Globus pallidus (tissue), 1 donor: ENCODE results near the gene DTX1.

ENCODE experiments used
- DNase-seq: peaks from one replicate; pipeline ENCODE4 v3.0.0-alpha.2; 2015; ENCODE audit warnings: low spot score

The DTX1 gene

DNA sequence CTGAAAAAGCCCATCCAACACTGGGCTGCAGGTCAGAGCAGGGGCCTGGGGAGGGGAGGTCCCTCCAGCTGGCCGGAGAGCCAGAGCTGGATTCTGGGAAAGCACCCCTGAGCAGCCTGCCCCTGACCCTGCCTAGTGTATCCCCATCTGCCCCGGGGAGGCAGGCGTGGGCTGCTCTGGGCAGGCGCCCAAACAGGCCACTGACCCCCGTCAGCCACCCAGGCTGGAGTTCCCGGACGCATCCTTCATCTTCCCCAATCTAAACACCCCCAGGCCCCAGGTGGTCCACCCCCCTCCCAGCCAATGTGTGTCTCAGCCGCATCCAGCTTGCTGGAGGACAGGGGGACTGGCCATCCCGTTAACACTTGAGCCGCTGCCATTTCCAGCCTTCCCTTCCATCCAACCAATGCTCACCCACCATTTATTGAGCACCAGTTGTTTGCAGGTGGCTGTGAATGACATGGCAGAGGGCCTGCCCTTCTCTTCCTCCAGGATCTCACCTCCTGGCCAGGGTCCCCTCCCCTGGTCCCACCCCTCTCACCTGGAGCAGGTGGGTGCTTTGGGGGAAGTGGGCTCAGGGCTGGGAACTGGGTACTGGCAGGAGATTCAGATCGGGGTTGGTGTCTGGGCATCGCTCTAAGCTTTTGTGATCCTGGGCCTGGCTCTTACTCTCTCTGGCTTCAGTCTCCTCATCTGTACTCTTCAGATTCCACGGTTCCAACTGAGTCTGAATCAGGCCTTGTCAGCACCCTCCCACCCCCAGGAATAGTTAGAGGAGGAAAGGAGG is 743 bp upstream of the DTX1 start:
- no peak for DNase-seq

DNA sequence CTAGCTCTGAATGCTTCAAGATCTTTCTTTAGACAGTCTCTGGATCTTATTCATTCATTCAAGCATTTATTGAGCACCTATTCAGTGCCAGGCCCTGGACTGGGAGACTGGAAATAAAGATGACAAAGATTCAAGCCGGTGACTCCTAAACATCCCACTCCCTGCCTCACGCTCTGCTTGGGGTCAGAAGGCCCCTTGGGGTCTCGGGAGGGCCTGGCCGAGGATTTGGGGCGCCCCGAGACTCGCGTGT is 224 bp upstream of the DTX1 start:
- no peak for DNase-seq

DNA sequence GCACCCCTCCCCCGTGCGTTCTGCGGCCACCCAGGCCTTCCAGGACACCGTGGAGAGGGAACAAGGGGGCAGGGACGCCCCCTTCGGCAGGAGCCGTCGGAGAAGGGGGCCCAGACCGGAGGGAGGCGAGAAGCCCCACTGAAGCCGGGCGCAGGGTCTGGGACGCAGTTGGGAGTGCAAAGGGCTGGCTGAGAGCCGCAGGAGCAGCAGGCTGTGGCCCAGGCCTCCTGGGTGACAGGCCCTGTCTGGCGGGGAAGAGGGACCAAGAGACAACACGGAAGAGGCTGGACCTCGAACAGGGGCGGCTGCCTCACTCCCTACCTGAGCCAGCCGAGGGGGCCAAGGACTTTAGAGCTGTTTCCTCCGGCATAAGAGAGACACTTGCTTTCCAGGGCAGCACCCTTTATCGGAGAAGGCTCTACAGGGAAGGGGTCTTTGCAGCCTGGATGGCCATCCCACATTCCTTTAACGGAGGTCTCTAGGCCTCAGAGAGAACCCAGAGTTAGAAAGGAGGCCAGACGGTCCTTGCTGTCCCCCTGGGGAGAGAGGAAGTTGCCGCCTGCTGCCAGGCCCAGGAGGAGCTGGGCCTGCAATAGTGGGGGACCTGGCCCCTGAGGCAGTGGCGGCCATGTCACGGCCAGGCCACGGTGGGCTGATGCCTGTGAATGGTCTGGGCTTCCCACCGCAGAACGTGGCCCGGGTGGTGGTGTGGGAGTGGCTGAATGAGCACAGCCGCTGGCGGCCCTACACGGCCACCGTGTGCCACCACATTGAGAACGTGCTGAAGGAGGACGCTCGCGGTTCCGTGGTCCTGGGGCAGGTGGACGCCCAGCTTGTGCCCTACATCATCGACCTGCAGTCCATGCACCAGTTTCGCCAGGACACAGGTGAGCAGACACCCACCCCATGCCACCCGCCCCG is 1.3 kb downstream of the DTX1 start:
- DNase-seq = no peak

- DNase-seq = no peak
Measured at GRCh38 chr12:113058553-113058952, 2.0 kb downstream of the DTX1 start.

- no peak for DNase-seq
Measured at GRCh38 chr12:113059071-113059595, 2.6 kb downstream of the DTX1 start.

DNA sequence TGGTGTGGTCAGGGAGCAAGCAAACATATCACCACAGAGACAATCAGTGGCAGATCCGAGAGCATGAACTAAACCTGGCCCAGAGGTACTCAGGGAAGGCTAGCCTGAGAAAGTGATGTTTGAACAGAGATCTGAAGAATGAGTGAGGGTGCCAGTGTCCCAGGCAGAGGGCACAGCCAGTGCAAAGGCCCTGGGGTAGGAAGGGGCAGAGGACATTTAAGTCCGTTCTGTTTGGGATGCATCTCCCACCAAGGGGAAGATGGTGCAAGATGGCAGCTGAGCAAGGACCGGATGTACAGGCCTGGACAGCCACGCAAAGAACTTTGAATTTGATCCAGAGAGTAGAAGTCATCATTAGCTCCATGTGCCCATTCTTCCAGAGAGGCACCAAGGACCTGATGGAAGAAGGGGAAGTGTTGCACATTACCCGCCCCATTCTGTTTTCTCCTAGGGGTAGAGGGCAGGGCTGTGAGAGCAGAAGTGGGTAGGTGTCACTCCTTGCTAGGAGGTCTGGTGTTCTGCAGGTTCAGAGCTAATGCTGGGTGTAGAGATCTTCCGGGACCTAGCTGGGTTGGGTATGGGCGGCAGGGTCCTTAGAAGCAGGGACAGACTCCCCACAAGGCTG is 3.9 kb downstream of the DTX1 start:
- no peak for DNase-seq

DNA sequence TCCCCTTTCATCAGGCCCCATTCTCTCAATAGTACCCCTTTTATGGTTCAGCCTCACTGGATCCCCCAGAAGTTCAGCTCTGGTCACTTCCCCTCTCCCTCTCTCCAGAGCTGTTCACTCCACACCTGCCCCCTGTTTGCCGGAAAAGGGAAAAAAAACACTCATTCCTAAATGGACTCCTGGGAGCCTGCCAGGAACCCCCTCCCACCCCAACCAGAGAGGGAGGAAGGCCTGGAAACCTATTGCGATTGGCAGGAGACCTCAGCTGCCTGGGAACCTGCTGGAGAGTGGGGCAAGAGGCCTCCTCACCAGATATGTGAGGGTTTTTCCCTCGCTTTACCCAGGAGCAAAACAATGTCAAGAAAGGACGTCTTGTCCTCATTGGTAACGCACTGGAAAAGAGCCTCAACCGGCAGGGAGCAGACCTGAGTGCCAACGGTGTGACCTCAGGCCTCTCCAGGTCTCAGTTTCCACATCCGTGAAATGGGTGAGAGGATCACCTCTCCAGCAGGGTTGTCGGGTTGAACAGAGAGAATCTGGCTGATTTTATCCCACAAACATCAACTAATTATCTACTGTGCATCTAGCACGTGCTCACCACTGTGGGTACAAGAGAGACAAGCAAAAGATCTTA is 4.6 kb downstream of the DTX1 start:
- no peak for DNase-seq

- DNase-seq = no peak
Measured at GRCh38 chr12:113062502-113063395, 6.2 kb downstream of the DTX1 start.

- DNase-seq = no peak
Measured at GRCh38 chr12:113063396-113064350, 7.1 kb downstream of the DTX1 start.

GRCh38 chr12:113064395-113065125 is 8.0 kb downstream of the DTX1 start:
- DNase-seq = no peak

DNA sequence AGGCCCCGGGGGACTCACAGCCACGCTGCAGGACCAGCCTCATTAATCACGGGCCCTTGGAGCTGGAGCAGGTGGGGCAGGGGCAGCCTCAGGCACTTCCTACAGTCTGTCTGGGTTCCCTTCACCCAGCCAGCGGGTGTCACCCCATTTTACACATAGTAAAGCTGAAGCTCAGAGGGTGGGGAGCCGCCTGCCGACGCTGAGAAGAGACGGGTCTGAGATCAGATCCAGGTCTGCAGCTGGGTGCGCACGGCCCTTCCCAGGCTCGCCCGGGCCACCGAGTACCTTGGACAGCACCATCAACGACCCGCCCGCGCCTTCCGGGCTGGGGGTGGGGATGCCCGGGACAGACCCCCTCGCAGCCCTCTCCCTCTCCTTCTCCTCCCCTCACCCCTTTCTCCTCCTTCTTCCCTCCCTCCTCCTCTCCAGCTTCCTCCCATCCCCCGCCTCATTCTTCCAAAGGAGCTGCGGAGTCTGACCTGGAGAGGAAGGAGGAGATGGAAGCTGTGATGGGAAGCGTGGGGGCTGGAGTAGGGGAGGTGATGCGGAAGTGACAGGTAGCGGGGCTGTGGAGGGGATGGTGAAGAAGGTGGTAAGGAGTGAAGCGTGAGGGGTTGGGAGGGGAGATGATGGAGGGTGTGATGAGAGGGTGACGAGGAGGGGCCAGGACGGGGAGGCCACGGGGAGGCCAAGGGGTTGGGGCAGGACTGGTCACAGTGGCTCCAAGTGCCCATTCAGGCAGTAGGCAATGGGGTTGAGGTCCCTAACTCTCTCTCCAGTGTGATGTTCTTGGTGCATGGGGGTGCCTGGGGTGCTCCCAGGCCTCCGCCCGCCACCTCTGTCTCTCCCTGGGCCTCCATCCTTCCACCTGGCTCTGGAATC is 8.8 kb downstream of the DTX1 start:
- no peak for DNase-seq

DNA sequence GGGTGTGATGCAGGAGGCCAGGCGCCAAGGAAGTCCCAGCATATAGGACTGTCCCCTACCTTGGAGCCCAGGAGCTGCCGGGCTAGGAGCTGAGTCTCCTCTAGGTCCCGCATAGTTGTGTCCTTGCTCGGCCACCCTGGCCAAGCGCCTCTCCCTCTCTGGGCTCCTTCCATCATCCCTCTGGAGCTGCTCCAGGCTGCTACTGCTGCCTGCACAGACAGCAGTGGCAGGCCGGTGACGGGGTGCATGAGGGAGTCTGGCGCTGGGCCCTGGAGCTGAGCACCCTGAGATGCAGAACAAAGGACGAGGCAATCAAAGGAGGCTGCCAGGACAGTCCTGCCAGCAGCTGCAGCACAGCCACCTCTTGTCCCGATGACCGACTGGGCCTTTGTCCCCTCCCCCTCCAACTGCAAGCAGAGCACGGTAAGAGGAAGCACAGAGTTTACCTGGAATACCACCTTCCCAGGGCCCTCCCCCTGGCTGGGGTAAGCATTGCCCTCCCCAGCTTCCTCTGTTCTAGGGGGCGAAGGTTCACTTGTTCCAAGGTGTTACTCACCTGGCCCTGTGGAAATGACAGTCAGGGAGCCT is 10.4 kb downstream of the DTX1 start:
- DNase-seq = peak; percentile 26

- no peak for DNase-seq
Measured at GRCh38 chr12:113067987-113068935, 11.7 kb downstream of the DTX1 start.

GRCh38 chr12:113069149-113069548 is 12.6 kb downstream of the DTX1 start:
- no peak for DNase-seq

GRCh38 chr12:113069751-113070116 is 13.2 kb downstream of the DTX1 start:
- no peak for DNase-seq

GRCh38 chr12:113070117-113070906 is 13.8 kb downstream of the DTX1 start:
- no peak for DNase-seq
